Mammary epithelial cell (primary cell): Measurements from ENCODE around the gene TMEM131.

Experiments
- CTCF ChIP-seq, 2 donors: IDR thresholded peaks in 1 of 2; conservative IDR thresholded peaks in 1 of 2; 2 replicates each; pipeline ENCODE4 v1.5.1; 2011 to 2012; ENCODE audit warnings: inconsistent platforms in 2 of 2, low read length in 2 of 2, mild to moderate bottlenecking in 2 of 2, control low read depth in 1 of 2, low read depth in 1 of 2; ENCODE audit not compliant: insufficient read depth in 1 of 2; ENCODE audit errors: extremely low read depth in 1 of 2
- EZH2 ChIP-seq: IDR thresholded peaks from 2 replicates; pipeline ENCODE4 v1.6.1; 2012; ENCODE audit warnings: low read length, inconsistent platforms, borderline replicate concordance

GRCh38 chr2:97738179-97739019 is 257.3 kb downstream of the TMEM131 start:
- TF ChIP-seq EZH2 (no peak), CTCF (conservative IDR thresholded peaks at IDR 0.05 in 1 of 2, IDR thresholded peaks at IDR 0.05 in 1 of 2; ENCODE audit: extremely low read depth in 1 of 2, insufficient read depth in 1 of 2, low read depth in 1 of 2, low read length in 2 of 2) (no peak)
